Measurements from ENCODE around the gene CDH23. TPM values are rescaled to one million over a fixed set of nuclear protein-coding genes. Genes with fewer than 3 reads are reported as not detected.

CDH23 gene
- total and polyA plus RNA-seq, 8 donors = 1.8 to 22.8 (median 3.0) TPM

- no peak overlapping the region for H3K27ac ChIP-seq
- H3K27me3 ChIP-seq = no peaks in the 10 kb centered on the region
- peaks cover 12 to 35% of the 10 kb centered on the region in 2 donors for H3K4me1 ChIP-seq
- no peaks in the 10 kb centered on the region for H3K36me3 ChIP-seq
- ATAC-seq (peak; percentile 31), DNase-seq (peak in 1 of 4 donors; percentile 47)
- H3K9me3 ChIP-seq = no peaks in the 10 kb centered on the region
- H3K4me3 ChIP-seq = no peak overlapping the region
- intact Hi-C loops (cut with DNase I) = no loop called here
- TF ChIP-seq CTCF (IDR thresholded peaks at IDR 0.05) = no peak
Measured at GRCh38 chr10:71719042-71719441, 322.3 kb downstream of the CDH23 start.

GRCh38 chr10:71719464-71720201 is 322.9 kb downstream of the CDH23 start, which contains the start of gene C10orf105:
Gene C10orf105, minus strand, starts transcription at chr10:71719778. Its CDS starts 3,441 bp downstream, at chr10:71716337.
- Histone ChIP-seq H3K27me3 (no peaks in the 10 kb centered on the region), H3K4me3 (no peak within 1 kb of the TSS), H3K27ac (no peak within 1 kb of the TSS), H3K9me3 (no peaks in the 10 kb centered on the region), H3K4me1 (peaks cover 6 to 29% of the 10 kb centered on the region in 2 donors), H3K36me3 (no peaks in the 10 kb centered on the region)
- intact Hi-C loops (cut with DNase I) = no loop called here
- DNase-seq (no peak), ATAC-seq (no peak)
- no peak for TF ChIP-seq CTCF (IDR thresholded peaks at IDR 0.05)

GRCh38 chr10:71720288-71720687 is 323.6 kb downstream of the CDH23 start:
- no peaks in the 10 kb centered on the region for H3K27me3 ChIP-seq
- DNase-seq (peak in 1 of 4 donors; percentile 55), ATAC-seq (no peak)
- H3K9me3 ChIP-seq = no peaks in the 10 kb centered on the region
- no peak overlapping the region for H3K27ac ChIP-seq
- intact Hi-C loops (cut with DNase I) = no loop called here
- peaks cover 3 to 27% of the 10 kb centered on the region in 2 donors for H3K4me1 ChIP-seq
- H3K36me3 ChIP-seq = no peaks in the 10 kb centered on the region
- no peak overlapping the region for H3K4me3 ChIP-seq
- no peak for TF ChIP-seq CTCF (IDR thresholded peaks at IDR 0.05)

- H3K4me3 ChIP-seq = no peak overlapping the region
- no peaks in the 10 kb centered on the region for H3K27me3 ChIP-seq
- intact Hi-C loops (cut with DNase I) = no loop called here
- H3K4me1 ChIP-seq = peaks cover 5 to 27% of the 10 kb centered on the region in 2 donors
- H3K36me3 ChIP-seq = no peaks in the 10 kb centered on the region
- no peaks in the 10 kb centered on the region for H3K9me3 ChIP-seq
- no peak for DNase-seq
- H3K27ac ChIP-seq = no peak overlapping the region
- ATAC-seq = no peak
- TF ChIP-seq CTCF (IDR thresholded peaks at IDR 0.05) = no peak
Measured at GRCh38 chr10:71721313-71721712, 324.6 kb downstream of the CDH23 start.

- intact Hi-C loops (cut with DNase I) = no loop called here
- no peak for TF ChIP-seq CTCF (IDR thresholded peaks at IDR 0.05)
Measured at GRCh38 chr10:71722849-71723248, 326.1 kb downstream of the CDH23 start.

More at GRCh38 chr10:71722849-71723248, 326.1 kb downstream of the CDH23 start:
- DNase-seq (no peak), ATAC-seq (no peak)
- Histone ChIP-seq H3K27ac (no peak overlapping the region), H3K4me3 (no peak overlapping the region), H3K36me3 (no peaks in the 10 kb centered on the region), H3K9me3 (no peaks in the 10 kb centered on the region), H3K4me1 (peaks cover 15 to 30% of the 10 kb centered on the region in 2 donors), H3K27me3 (no peaks in the 10 kb centered on the region)
